Measurements from ENCODE around the gene RPL19. TPM values are rescaled to one million over a fixed set of nuclear protein-coding genes. Genes with fewer than 3 reads are reported as not detected.

The RPL19 gene
- 3,819 to 4,297 TPM (median 4,051 TPM) in 5 replicates for total RNA-seq (2022; extraction: Qiagen RNA extraction; ENCODE audit: low read depth)

DNA sequence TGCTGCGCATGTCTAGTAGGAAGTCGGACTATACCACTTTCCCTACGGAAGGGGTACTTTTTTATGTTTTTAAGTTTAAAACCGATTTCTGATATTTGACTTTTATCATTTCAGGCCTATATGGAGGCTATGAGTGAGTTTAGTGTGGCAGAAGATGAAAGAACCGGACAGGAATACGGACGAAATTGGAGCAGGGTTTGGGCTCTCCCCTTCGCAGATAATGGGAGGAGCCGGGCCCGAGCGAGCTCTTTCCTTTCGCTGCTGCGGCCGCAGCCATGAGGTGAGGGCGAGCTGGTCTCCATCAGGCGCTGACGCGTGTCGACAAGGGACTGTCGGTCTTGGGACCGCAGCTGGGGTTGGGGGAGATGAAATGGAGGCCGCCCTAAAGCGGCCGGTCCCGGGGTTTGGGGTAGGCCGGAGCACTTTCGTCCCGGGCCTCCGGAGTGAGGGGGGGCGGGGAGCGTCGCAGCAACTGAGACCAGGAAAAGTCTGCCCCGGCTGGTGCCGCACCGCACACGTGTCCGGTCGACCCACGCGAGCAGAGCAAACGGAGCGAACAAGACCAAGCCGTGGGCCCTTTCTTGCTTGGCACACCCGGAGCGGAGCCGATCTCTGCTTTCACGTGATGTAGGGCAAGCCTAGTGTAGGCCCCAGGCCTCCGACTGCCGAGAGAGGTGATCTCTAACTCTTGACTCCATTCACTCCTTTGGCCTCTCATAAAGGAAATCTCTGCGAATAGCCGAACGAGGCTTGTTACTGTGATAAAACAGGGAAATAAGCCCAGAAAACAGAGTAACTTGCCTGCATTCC is at the start of gene RPL19:
RPL19 (plus strand) TSS at position 214 of the 810 bp plus-strand sequence; CDS start at position 276, 62 bp downstream.

DNA sequence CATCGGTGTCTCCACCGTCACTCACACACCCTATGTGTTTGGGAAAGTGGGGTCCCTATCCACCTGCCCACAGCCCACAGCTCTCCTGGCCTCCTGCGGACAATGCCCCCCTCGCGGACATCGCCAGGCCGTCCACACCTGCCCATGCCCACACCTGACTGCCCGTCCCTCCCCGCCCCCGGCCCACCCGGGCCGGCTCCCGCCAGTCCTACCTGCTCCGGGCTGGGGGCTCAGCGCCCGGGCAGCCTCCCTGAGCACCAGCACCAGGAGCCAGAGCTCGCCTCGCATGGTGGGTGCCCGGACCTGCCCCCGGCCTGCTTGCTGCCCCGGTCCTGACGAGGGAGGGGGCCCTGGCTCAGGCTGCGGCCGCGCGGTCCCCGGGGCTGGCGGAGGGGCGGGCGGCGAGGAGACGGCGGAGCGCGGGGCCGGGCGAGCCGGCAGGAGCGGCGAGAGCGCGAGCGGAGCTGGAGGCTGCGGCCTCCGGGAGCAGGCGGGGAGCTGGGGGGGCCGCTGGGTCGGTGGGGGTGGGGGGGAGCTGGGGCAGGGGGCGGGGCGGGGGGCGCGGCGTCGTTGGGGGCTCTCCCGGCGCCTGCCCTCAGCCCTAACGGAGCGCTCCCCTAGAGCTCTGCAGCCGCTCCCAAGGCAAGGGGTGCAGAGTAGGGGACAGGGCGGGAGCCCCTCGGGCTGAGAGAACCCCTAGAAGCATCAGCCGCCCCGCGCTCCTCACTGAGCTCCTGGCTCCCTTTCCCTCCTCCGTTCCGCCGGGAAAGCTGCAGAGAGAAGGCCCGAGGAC is 48.7 kb upstream of the RPL19 start, which contains the start of gene PLXDC1:
PLXDC1 (minus strand) TSS at position 488 of the 793 bp plus-strand sequence; CDS start at position 288, 200 bp downstream.

DNA sequence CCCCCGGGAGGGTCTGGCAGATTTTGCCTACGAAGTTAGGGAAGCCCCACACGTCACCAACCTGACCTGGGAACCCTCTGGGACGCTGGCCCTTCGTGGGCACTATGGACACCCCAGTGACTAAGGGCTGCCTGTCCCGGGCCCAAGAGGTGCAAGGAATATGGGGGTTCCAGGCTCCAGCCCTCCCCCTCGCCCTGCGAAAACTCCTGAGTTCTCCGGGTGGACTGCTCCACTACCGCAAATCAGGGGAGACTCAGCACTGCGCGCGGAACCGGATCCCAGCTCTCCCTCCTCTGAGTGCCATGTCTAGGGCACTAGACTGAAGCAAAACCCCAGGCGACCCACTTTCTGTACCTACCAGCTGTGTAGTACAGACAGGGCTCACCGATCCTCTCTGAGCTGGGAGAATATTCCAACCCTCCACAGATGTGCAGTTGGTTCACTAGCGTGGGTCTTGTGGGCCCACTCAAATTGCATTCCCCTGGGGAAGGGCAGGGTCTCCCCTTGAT is 34.2 kb upstream of the RPL19 start, which contains the start of gene ARL5C:
ARL5C (minus strand) TSS at position 321 of the 509 bp plus-strand sequence. CDS start 401 bp downstream, outside the sequence.

DNA sequence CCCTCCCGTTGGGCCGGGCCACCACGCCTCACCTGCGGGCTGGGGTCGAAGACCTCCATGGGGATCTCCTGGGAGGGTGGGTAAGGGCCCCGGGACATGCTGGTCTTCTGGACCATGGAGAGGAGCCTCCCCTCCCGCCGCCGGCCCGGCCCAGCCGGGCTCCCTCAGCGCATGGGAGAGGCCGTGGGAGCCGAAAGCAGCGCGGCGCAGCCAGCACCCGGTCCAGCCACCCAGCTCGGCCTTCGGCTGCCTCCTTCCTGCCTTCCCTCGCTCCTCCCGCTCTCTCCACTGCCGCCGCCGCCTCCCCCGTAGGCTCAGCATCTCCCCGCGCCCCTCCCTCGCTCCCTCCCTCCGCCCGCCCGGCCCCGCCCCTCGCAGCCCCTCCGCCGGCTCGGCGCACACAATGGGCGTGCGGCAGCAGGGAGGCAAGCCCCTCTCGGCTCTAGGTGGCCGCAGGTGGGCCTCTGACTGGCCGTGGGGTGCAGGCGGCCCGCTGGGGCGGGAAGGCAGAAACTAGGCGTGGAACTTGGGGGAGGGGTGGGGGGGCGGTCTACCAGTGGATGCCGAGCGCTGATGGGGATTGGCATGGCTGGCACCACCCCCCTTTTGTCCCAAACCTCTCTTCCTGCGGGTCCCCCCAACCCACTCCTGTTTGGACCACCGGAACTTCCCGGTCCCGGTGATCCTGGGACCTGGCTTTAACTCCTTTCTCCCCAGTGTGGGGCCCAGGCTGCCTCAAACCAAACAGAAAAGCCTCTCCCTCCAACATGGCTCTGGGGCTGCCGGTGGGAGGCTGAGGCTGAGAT is 2.5 kb upstream of the RPL19 start, which contains the start of gene CACNB1:
CACNB1 (minus strand) TSS at position 290 of the 806 bp plus-strand sequence; CDS start at position 116, 174 bp downstream.

DNA sequence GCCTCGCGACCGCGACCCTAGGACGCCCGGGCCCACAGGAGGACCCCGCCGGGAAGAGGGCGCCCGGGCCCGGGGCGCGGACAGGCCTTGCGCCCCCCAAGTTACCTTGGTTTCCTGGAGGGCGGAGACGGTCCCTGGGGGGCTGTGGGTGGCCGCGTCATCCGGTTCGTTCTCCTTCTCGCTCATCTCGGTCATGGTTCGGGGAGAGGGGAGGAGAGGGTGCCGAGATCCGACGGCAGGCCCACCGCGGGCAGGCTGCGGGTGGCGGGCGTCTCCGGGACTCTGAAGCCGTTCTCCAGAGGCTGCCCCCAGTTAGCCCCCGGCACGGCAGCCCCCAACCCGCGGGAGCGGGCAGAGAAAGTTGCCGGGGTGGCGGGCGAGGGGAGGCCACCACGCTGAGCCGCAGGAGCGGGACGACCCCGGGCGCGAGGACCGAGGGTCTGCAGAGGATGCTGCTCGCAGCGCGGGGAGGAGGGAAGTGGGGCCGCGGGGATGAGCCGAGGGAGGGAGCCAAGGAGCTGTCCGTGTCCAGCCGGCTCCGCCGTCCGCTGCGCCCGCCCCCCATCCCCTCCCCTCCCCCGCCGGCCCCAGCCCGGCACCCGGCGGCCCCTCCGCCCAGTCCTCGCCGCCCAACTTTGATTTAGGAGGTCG is 25.4 kb downstream of the RPL19 start, which contains the start of gene STAC2:
STAC2 (minus strand) TSS at position 638 of the 651 bp plus-strand sequence; CDS start at position 195, 443 bp downstream.

Other genes with a start within 250 kb of the RPL19 start
- gene FBXO47, start 232.9 kb upstream of the RPL19 start, total RNA-seq (2022; extraction: Qiagen RNA extraction; ENCODE audit: low read depth), result not detected in 5 replicates
- gene PLXDC1, start 48.6 kb upstream of the RPL19 start, total RNA-seq (2022; extraction: Qiagen RNA extraction; ENCODE audit: low read depth), result 0.05 to 0.81 TPM (median 0.11 TPM) in 5 replicates
- not detected in 5 replicates for gene ARL5C, start 34.1 kb upstream of the RPL19 start, total RNA-seq (2022; extraction: Qiagen RNA extraction; ENCODE audit: low read depth)
- gene CACNB1, start 2.6 kb upstream of the RPL19 start, total RNA-seq (2022; extraction: Qiagen RNA extraction; ENCODE audit: low read depth), result 4.2 to 6.1 TPM (median 5.6 TPM) in 5 replicates
- 0.09 to 0.22 TPM (median 0.14 TPM) in 5 replicates for gene STAC2, start 25.7 kb downstream of the RPL19 start, total RNA-seq (2022; extraction: Qiagen RNA extraction; ENCODE audit: low read depth)
- gene FBXL20, start 201.3 kb downstream of the RPL19 start, total RNA-seq (2022; extraction: Qiagen RNA extraction; ENCODE audit: low read depth), result 7.2 to 11.1 TPM (median 9.9 TPM) in 5 replicates